Measurements from ENCODE around the gene TLDC2.
"Not testable (repeated sequence)": the region's sequence is repeated elsewhere in the genome, so short reads cannot be mapped to it uniquely, and the experiment has no call there.

The TLDC2 gene

GRCh38 chr20:36875702-36876472 is at the start of gene TLDC2:
Gene TLDC2 (plus strand): TSS chr20:36876138. CDS start chr20:36876175, 37 bp downstream.
- DNase-seq = no peak

- no peak for DNase-seq
These were observed 49.2 kb upstream of the TLDC2 start for GRCh38 chr20:36826554-36827244.

- DNase-seq = no peak
These were observed 48.2 kb upstream of the TLDC2 start for GRCh38 chr20:36827541-36828279.

- DNase-seq = no peak
These were observed 44.9 kb upstream of the TLDC2 start for GRCh38 chr20:36830791-36831691.

- DNase-seq = no peak
These were observed 43.1 kb upstream of the TLDC2 start for GRCh38 chr20:36832791-36833190.

- no peak for DNase-seq
These were observed 42.5 kb upstream of the TLDC2 start for GRCh38 chr20:36833275-36834020.

- no peak for DNase-seq
These were observed 40.9 kb upstream of the TLDC2 start for GRCh38 chr20:36835025-36835424.

- DNase-seq = peak; percentile 91
These were observed 40.3 kb upstream of the TLDC2 start for GRCh38 chr20:36835453-36836198.

- peak; percentile 52 for DNase-seq
These were observed 39.2 kb upstream of the TLDC2 start for GRCh38 chr20:36836591-36837269.

GRCh38 chr20:36838376-36838775 is 37.6 kb upstream of the TLDC2 start:
- DNase-seq = not testable (repeated sequence)

GRCh38 chr20:36839150-36839549 is 36.8 kb upstream of the TLDC2 start:
- no peak for DNase-seq

GRCh38 chr20:36841030-36841429 is 34.9 kb upstream of the TLDC2 start:
- not testable (repeated sequence) for DNase-seq

- DNase-seq = no peak
These were observed 30.5 kb upstream of the TLDC2 start for GRCh38 chr20:36845288-36845971.

GRCh38 chr20:36847009-36847709 is 28.8 kb upstream of the TLDC2 start:
- no peak for DNase-seq

- no peak for DNase-seq
These were observed 28.3 kb upstream of the TLDC2 start for GRCh38 chr20:36847710-36848040.

GRCh38 chr20:36848078-36848660 is 27.8 kb upstream of the TLDC2 start:
- DNase-seq = no peak

- DNase-seq = no peak
These were observed 27.3 kb upstream of the TLDC2 start for GRCh38 chr20:36848677-36849076.

- DNase-seq = no peak
These were observed 26.4 kb upstream of the TLDC2 start for GRCh38 chr20:36849333-36850065.

Measured in CD4-positive, alpha-beta T cell treated with Interleukin-6 for 4 hours (primary cell).